Activated CD4-positive, alpha-beta T cell treated with anti-CD3 and anti-CD28 coated beads, Interleukin-2, amount 50 U/mL, for 24 hours (primary cell): Measurements from ENCODE around the gene NF2.

ENCODE experiments used
- DNase-seq, 2 donors: peaks; one replicate each; pipeline ENCODE4 v3.0.0-alpha.2; 2020; ENCODE audit warnings: low read depth in 1 of 2, low spot score in 1 of 2

Gene NF2

DNA sequence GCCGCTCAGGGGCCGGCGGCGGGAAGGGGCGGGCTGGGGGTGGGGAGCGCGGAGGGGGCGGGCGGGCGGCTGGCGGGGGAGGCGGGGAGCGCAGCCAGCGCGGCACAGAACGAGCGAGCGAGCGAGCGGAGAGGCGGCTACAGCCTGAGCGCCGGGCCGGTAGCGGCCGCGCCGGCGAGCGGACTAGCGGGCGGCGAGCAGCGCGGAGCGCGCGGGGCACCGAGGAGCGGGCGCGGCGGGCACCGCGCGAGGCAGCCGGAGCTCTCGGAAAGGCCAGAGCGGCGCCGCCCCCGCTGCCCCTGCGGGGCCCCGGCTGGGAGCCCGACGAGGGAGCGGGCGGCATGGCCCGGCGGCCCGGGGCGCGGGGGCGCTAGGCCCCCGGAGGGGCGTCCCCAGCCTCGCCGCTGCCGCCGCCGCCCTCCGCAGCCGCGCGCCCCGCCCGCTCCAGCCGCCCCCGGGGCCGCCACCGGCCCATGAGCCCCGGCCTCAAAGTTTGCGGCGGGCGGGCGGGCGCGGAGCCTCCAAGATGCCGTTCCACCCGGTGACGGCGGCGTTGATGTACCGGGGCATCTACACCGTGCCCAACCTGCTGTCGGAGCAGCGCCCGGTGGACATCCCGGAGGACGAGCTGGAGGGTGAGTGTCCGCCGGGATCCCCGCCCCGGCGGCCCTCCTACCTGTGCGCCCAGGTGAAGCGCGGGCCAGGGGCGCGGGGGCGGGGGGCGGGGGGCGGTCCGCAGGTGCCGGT, 116.6 kb downstream of the NF2 start, which contains the start of gene CABP7:
Gene CABP7 (plus strand): TSS at position 105 of the 747 bp plus-strand sequence. CDS start 422 bp downstream, at position 527.
- no peak for DNase-seq

DNA sequence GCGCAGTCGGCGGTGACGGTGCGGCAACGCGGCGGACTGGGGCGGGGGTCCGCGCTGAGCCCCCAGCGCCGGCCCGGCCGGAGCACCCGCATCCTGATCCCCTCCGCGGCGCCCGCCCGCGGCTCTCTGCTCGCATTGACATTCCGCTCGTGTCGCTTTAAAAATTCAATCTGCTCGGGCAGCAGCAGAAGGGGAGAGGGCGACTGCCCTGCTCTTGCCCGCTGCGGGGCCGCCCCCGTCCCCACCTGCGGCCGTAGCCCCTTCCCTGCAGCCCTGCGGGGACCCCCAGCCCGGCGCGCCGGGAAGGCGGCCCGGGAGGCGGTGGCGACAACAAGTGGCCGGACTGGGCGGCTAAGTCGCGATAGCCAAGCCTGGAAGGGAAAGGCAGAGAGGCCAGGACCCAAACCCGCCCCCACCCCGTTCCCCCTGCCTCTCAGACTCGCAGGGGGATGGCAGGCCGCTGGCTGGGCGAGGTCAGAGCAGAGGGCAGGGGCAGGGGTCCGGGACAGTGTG, 117.4 kb downstream of the NF2 start:
- DNase-seq: no peak

DNA sequence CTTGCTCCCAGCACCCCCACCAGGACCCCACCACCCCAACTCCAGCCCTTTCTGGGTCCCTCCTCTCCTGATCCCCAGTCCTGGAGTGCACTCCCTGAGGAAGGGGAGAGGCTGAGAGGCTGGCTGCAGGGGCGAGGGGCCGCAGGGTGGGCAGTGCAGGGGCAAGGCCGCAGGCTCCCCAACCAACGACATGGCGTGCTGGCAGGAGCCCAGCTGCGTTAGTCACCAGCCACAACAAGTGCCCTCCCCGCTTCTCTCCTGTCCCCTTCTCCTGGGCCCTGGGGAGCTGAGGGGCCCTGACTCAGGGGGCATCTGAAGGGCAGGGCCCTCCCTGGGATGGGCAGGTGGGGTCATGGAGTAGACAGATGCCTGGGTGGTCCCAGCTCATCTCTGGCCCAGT, 118.7 kb downstream of the NF2 start:
- no peak for DNase-seq

DNA sequence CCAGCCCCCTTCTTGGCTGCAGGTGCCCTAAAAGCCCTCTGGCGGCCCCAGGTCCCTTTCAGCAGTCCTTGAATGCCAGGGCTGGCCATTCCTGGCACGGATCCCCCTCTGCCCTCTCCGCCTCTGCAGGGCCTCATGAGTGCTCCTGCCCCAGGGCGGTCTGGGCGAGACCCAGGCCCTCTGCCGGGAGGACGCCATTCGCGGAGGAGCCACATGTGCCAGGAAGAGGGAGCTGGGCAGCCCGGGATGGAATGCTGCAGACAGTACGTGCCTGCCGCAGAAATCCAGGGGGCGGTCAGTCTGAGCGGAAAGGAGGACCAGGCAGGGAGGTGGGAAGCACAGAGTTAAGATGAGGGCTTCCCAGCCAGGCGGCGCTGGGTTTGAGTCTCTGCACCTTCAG, 119.2 kb downstream of the NF2 start:
- DNase-seq: no peak

DNA sequence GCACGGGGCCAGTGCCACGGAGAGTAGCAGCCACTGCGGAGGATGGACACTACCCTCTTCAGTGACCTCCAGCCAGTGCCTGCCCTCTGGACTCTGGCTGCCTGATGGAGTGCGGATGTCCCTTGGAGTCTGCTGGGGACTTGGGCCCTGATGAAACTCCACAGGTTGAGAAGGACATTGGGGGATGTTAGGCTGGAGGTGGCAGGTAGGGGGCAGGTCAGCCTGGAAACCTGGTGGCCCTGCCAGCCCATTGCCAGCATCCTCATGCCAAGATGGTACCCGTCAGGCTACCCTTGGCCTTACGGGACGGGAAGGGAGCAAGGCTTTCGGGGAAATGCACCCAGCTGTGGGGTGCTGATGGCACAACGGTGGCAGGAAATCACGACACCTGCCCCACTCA, 120.3 kb downstream of the NF2 start:
- no peak for DNase-seq

DNA sequence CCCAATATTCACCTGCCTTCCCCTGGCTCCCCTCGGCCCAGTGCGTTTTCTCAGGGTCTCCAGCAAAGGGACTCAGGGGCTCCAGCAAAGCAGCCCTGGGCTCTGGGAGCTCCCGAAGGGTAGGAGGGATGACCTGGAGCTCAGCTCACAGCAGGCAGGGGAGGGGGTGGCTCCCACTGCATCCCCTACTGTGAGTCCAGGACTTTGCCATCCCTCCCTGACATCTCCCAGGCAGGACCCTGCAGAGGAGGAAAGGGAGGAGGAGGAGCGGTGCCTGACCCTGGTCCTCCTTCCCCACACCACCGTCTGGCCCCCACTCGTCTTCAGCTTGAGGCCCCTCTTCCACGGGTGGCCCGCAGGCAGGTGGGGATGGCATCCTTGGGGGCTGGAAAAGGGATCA, 121.4 kb downstream of the NF2 start:
- no peak for DNase-seq

DNA sequence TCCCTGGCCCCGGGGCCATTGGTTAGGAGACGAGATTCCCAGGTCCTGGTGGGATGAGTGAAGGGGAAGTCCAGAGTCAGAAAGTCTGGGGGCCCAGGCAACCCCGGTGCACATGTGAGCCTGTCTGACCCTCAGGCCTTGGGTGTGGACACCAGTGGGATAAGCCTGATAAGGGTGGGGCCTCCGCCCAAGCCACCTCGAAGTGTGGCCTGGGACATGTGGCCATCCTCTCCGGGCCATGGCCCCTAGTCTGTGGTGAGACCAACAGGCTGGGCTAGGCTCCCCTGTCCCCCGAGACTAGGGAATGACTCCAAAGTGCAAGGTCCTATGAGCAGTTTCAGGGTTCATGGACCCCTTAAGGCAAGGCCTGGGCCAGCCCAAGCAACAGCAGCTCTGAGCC, 122.7 kb downstream of the NF2 start:
- DNase-seq: no peak

DNA sequence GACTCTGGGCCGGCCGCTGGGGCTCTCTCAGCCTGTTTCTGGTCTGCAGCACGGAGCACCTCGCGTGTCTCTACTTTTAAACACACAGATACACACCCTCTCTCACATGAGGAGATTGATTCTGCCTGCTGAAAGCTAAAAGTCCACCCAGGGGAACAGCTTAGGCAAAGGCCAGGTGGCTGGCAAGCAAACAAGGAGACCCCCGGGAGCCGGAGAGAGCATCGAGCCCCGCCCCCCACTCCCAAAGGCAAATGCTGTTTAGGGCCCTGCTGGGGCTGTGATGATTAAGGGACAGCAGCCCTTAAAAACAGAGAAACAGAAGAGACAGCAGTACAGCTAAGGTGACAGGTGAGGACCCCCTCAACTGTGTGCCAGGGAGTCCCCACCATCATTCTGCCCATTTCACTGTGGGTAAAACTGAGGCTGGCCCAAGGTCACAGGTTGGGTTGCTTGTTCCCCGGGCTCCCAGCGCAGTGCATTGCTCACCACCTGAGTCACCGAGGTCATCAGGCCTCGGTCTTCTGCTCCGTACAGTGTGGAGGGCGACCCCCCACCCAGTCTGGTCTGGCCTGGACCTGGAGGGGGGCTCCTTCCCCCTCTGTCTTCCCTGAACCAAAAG, 123.2 kb downstream of the NF2 start:
- DNase-seq: no peak

DNA sequence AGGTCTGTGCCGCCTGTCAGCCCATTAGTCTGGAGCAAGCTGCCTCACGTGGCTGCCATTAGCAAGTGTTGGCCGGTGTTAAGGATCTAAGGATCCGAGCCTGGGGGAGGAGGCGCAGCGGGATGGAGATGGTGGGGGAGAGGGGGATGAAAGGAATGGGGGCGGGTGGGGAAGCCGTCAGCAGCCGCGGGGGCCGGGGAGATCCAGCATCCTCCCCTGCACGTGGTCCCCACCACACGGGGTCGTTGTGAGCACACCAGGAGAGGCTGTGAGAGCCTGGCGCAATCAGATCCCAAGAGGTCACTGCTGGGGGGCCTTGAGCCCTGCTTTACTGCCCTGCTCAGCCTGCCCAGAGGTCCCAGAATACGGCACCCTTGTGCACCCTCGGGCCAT, 123.7 kb downstream of the NF2 start:
- no peak for DNase-seq

DNA sequence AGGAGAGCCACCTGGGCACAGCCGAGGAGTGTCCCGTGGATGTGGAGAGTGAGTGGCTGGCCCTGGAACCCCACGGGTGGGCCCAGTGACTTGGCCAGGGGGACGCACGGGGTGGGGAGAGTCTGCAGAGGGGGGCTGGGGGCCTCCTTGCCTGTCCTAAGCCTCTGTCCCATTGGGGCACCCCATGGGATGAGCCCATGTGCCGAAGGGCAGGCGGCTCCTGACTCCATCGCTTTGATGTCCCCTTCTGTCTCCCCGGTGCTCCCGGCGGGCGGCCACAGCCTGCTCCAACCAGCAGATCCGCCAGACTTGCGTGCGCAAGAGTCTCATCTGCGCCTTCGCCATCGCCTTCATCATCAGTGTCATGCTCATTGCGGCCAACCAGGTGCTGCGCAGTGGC, 125.7 kb downstream of the NF2 start:
- no peak for DNase-seq

DNA sequence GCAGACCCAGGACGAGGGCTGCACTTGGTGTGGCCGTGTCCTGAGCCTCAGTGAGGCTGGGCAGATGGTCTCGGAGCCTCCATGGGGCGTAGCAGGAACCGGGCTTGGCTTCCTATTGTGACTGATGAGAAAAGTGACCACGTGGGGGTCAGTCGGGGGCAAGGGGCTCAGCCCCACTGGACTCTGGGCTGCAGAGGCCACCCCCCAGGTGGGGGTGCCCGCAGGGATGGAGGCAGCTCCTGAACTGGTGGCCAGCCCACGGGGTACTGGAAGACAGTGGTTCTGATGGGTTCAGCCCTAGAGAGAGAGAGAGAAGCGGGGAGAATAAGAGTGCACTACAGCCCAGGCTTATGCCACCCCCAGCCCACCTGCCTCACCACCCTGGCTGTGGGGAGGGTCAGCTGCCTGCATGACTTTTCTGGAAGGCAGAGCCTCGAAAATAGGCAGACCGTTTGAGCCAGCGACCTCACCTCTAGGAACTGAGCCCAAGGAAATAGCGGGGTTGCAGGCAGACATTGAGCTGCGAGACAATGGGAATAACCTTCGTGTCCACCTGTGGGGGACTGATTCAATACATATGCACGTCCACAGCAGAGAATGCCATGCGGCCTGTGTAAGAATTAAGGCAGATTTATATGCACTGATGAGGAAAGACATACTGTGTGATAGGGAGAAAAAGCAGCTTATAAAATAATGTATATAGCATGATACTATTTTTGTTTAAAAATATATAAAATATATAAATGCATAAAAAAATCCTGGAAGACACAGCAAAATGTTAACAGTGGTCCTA, 127.8 kb downstream of the NF2 start:
- DNase-seq: no peak

DNA sequence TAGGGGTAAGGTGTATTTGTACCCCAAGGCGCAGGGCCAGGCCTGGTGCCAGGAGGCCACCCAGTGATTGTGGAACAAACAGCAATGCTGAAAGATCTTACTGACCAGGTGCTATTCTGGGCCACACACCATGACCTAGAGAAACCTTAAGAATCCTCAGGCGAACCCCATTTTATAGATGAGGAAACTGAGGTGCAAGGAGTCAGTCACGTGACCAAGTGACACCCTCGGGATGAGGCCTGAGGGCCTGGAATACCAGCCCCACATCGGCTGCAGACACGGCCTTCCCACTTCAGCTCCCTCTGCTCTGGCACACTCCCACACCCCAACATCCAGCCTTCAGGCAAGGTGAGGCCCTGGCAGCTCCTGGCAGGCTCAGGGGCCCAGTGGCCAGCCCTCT, 129.4 kb downstream of the NF2 start:
- no peak for DNase-seq

DNA sequence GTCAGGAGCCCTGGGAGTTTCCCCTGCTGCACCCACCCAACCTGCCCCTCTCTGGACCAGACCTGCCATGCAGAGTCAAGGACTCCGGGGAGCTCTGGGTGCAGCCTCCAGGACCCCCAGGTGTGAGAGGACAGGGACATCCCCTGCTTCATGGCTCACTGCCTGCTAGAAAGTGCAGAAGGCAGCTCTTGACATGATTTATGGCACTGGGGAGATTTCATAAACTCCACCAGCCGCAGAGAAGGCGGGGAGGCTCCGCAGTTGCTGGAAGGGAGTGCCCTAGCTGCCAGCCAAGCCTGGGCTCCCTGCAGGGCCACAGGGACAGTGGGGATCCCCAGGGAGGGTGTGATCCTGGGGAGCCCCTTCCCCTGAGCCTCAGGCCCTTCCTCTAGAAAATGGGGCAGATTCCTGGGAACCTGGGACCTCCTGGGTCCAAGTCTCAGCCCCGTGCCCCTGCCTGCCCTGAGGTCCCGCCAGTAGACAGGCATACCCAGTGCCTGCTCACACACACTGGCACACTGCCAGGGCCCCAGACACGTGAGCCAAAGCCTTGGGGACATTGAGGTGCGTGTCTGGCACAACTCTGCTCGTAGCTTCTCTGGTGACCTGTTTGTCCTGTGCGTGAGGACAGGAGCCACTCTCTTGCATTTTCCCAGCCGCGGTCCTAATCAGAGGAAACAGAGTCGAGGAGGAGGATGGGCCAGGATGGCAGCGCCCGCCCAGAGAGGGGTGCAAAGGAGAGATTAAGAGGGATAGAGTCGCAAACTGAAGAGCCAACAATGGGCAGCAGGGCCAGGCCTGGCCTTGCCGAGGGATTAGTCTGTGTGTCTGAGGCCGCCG, 130.1 kb downstream of the NF2 start:
- DNase-seq: no peak

DNA sequence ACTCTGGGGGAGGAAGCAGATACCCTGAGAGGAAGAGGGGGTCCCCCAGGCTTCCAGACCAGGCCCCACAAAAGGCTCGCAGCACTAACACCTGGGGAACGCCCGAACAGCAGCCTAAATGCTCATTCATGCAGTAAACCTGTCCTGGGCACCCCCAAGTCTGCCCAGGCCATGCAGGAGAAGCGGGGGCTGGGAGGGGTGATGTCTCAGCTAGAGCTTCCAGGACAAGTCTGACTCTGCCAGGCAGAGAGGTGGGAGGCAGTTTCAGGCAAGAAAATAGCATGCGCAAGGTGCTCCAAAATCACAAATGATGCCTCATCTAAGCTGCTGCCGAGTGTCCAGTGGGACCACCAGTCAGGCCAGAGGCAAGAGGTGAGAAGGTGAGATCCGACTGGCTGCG, 131.0 kb downstream of the NF2 start:
- DNase-seq: no peak

DNA sequence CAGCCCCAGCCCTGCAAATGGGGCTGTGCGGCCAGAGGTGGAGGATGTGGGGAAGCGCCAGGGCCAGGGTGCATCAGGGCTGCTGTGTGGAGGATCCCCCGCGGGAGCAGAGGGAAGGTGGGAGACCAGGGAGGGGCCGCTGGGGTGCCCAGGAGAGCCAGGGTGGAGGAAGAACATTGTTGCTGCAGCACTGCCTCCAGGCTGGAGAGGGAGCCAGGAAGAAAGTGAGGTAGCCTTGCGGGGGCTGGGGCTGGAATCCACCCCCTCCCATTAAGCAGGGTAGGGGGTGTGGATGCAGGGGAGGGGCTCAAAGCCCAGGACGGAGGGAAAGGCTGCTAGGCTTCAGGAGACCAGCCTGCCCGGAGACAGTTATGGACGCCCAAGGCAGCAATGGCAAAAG, 131.4 kb downstream of the NF2 start:
- no peak for DNase-seq

DNA sequence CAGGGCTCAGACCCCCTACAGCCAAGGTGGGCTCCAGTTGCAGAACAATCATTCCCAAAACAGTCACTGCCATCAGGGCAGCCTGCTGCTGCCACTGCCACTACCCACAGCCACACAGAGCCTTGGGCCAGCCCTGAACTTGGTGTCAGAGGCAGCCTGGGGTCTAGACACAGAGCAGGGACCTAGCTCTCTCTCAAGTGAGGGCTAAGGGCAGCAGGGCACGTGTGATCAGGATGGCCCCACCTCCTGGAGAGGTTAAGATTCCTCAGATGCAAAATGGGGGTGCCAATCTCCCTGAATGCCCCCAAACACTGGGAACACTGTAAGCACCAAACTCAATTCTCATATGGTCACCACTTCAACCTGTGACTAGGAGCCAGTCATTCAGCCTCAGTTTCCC, 132.0 kb downstream of the NF2 start:
- DNase-seq: no peak

DNA sequence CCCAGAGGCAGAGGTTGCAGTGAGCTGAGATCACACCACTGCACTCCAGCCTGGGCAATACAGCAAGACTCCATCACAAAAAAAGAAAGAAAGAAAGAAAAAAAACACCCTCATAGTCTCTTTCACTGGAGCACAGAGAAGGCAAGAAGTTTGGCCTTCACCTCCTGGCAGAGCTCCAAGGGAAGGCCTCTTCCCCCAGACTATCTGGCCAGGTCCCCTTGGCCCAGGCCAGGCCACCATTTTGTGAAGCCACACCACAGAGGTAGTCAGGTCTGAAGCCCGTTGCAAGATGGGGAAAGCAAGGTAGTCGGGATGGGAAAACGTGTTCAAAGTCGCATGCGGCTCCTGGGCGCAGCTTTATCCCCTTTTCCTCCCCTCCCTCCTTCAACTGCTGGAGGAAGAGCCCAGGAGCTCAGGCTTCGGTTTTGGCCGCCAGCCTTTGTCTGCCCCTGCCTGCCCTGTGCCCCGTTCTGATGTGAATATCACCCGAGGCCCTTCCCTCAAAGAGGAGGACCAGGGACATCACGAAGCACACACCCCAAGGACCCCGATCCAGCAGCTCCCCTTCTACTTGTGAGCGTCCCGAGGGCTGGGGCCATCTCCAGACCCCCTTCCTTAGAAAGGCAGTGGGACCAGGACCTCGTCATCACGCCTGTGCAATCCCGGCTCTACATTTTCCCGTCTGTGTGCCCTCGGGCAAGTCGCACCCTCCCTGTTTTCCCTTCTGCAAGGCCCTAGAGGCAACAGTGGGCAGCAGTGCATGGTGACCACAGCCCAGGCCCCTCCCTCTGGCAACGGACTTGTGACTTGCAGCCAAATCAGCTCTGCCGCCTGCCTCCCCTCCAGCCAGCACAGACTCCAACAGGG, 134.1 kb downstream of the NF2 start:
- no peak for DNase-seq

DNA sequence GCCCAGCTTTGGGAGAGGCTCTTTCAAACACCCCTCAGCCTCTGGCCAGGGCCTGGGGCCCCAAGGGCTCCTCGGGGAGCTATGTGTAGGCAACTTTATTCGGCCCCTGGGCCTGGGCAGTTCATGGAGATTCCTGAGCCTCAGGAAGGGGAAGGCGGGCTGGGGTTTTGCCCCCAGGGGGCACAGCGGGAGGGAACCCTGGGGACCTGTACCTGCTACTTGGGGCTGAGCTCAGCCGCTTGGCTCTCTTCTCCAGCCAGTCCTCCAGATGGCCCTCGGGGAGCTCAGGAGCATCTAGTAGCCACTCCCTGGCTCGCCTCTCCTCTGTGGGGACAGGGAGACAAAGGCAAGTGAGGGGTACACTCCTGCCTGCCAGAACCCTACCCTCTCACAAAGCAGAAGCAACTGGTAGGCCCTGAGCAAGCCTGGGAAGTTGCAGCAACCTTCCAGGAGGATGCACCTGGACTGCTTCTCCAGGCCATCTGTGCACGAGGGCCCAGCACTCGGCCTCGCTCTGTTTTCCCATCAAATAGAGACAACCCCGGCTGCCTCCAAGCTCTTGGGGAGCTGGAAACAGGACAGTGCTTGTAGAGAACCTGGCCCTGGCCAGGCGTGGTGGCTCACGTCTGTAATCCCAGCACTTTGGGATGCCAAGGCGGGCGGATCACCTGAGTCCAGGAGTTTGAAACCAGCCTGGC, 134.8 kb downstream of the NF2 start:
- DNase-seq: no peak

DNA sequence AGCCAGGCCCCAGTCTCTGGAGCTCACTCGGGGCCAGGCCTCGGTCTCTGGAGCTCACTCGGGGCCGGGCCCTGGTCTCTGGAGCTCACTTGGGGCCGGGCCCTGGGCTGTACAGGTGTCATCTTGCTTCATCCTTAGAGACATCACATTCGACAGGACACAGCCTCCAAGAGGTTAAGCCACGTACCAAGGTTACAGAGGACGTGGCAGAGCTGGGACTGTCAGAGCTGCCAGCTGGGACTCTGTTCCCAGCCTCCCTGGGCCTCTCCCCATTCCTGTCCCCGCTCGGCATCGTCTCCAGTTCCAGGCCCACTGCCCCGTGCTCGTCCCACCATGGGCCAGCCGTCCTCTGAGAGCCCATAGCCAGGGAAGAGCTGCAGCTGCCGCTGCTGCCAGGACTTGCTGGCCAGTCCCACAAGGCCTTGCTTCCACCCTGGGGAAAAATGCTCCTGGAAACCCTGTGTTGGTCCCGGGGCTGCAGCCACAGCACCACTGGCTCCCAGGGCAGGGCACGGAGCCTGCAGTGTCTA, 136.0 kb downstream of the NF2 start:
- no peak for DNase-seq
